Left lung (tissue), 10 donors: ENCODE results near the gene CD52. TPM values are rescaled to one million over a fixed set of nuclear protein-coding genes. Genes with fewer than 3 reads are reported as not detected.

Experiments
- ATAC-seq: fragments of 200-7000 bp; cut with Tn5 transposase; one replicate; pipeline ENCODE4 v1.9.1; 2020; ENCODE audit warnings: moderate library complexity
- DNase-seq, 4 donors: peaks; one replicate each; pipeline ENCODE4 v3.0.0-alpha.2; 2013 to 2020
- H3K27ac ChIP-seq, 2 donors: fragments of 200-600 bp; sonication (generic) in 1 of 2; one replicate each; pipeline versions ENCODE4 v1.5.0 to v1.8.0; 2020 to 2021
- H3K27me3 ChIP-seq, 2 donors: fragments of 200-600 bp; sonication (generic) in 1 of 2; one replicate each; pipeline versions ENCODE4 v1.5.0 to v1.8.0; 2020 to 2021
- H3K36me3 ChIP-seq, 2 donors: fragments of 200-600 bp; sonication (generic) in 1 of 2; one replicate each; pipeline versions ENCODE4 v1.5.0 to v1.8.0; 2020 to 2021
- H3K4me1 ChIP-seq, 2 donors: fragments of 200-600 bp; one replicate each; pipeline ENCODE4 v1.8.0; 2021
- H3K4me3 ChIP-seq, 2 donors: fragments of 200-600 bp; sonication (generic) in 1 of 2; one replicate each; pipeline versions ENCODE4 v1.5.0 to v1.8.0; 2020 to 2021; ENCODE audit warnings: mild to moderate bottlenecking in 1 of 2
- H3K9me3 ChIP-seq, 2 donors: fragments of 200-600 bp; sonication (generic) in 1 of 2; one replicate each; pipeline versions ENCODE4 v1.5.0 to v1.8.0; 2020 to 2021
- CTCF ChIP-seq, 2 donors: fragments of 200-600 bp; sonication (generic) in 1 of 2; IDR thresholded peaks; one replicate each; pipeline versions ENCODE4 v1.5.0 to v1.8.0; 2021; ENCODE audit warnings: antibody characterized with exemption in 2 of 2
- intact Hi-C, 2 donors: fragments of 100-400 bp; cut with DNase I; formaldehyde crosslinking; loops; one replicate each; pipeline versions ENCODE4 v1.11.2 to v1.14.2; 2022
- polyA plus RNA-seq, 6 donors: library from polyadenylated mRNA; unstranded; fragments of 120-200 nt; gene quantifications; one replicate each; pipeline ENCODE4 v1.2.1, GENCODE V29; 2013; ENCODE audit not compliant: insufficient read length in 6 of 6
- total RNA-seq, 2 donors: library from RNA; stranded (reverse); fragmentation: NEBNext Ultra II Directional; extraction: Animal tissue kit (Norgen Biotek cat#: 25700); gene quantifications; one replicate each; pipeline ENCODE4 v1.2.1, GENCODE V29; 2021
- donor health status: DM: no; HTN: yes; CAD: no.
- donor health status: DM: no; HTN: no; CAD: no.

CD52 gene
- total and polyA plus RNA-seq, 8 donors, result 2.6 to 170 (median 6.1) TPM

DNA sequence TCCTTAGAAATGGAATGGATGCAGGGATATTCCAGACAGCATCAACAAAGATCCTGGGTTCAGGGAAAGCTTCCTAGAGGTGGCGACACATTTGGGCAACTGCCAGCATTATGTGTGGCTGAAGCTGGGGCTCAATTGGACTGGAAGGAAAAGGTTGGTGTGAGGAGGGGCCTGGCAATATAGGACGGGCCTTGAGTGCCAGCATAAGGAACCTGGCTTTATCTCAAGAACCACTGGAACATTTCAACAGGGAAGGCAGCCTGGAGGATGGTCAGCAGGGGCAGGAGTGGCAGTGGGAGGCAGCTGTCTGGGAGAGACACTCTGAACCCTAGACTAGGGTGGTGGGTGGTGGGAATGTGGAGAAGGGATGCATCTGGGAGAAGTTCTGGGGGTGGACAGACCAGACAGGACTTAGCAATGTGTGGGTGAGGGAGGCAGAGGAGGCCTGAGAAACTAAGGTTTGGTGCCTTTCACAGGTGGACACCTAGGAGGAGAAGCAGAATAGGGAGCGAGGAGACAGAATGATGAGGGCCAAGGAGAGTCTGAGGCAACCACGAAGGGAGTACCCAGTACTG is 34.4 kb upstream of the CD52 start:
- DNase-seq (no peak), ATAC-seq (no peak)
- H3K4me1 ChIP-seq, result peaks cover 26 to 91% of the 10 kb centered on the region in 2 donors
- intact Hi-C loops, result loop anchor here in 1 of 2 donors (5.0 kb wide), 1 partner anchor 39 kb away; no protein-coding TSS in a partner anchor
- no peak overlapping the region for H3K4me3 ChIP-seq
- TF ChIP-seq CTCF (IDR thresholded peaks at IDR 0.05), result no peak
- peaks cover 0 to 36% of the 10 kb centered on the region in 2 donors for H3K36me3 ChIP-seq
- peak overlapping the region in 1 of 2 donors; percentile 98 for H3K27ac ChIP-seq
- H3K27me3 ChIP-seq, result no peaks in the 10 kb centered on the region
- no peaks in the 10 kb centered on the region for H3K9me3 ChIP-seq

GRCh38 chr1:26283871-26284596 is 33.7 kb upstream of the CD52 start:
- Histone ChIP-seq H3K9me3 (no peaks in the 10 kb centered on the region), H3K27me3 (no peaks in the 10 kb centered on the region), H3K36me3 (peaks cover 0 to 36% of the 10 kb centered on the region in 2 donors), H3K27ac (peak overlapping the region in 1 of 2 donors; percentile 98), H3K4me1 (peaks cover 19 to 91% of the 10 kb centered on the region in 2 donors), H3K4me3 (no peak overlapping the region)
- no peak for DNase-seq
- TF ChIP-seq CTCF (IDR thresholded peaks at IDR 0.05), result no peak
- intact Hi-C loops, result loop anchor here in 1 of 2 donors (5.0 kb wide), 1 partner anchor 38 kb away; no protein-coding TSS in a partner anchor
- no peak for ATAC-seq

GRCh38 chr1:26284597-26285347 is 33.0 kb upstream of the CD52 start:
- Histone ChIP-seq H3K27ac (peak overlapping the region in 1 of 2 donors; percentile 98), H3K36me3 (peaks cover 0 to 36% of the 10 kb centered on the region in 2 donors), H3K9me3 (no peaks in the 10 kb centered on the region), H3K4me1 (peaks cover 14 to 93% of the 10 kb centered on the region in 2 donors), H3K27me3 (no peaks in the 10 kb centered on the region), H3K4me3 (no peak overlapping the region)
- peak; percentile 54 to 67 for TF ChIP-seq CTCF (IDR thresholded peaks at IDR 0.05)
- peak; percentile 34 for ATAC-seq
- DNase-seq, result peak in 2 of 4 donors; percentile 85 to 91
- intact Hi-C loops, result loop anchor here in 1 of 2 donors (5.0 kb wide), 1 partner anchor 38 kb away; no protein-coding TSS in a partner anchor

DNA sequence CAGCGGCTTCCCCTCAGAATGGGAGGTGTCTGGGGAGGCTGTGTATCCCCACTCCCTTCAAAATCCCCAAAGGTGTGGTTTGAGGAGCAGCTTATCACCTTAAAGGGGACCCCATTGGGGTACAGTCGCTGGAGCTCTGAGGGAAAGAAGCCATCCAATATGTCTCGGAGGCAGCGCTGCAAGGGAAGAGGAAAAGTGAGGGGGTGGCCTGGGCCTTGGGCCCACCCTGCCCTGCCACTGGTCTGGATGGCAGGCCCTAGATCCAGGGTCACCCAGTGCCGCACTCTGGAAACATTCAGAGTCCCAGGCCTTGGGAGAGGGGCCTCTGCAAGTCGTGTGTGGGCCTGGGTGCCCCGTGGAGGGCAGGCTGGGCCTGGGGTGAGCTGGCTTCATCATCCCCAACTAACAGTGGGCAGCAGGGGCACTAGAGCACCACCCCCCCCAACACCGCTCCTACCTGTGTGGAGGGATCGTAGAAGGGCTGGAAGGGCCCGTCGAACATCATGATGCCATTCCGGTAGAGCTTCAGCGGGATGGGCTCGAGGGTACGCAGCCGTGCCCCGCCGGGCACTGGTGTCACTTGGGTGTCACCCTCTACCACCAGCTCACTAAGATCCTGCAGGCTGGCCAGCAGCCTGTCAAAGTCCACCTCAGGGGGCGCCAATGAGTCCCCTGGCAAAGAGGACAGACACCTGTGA is 32.2 kb upstream of the CD52 start:
- H3K9me3 ChIP-seq, result no peaks in the 10 kb centered on the region
- H3K27me3 ChIP-seq, result no peaks in the 10 kb centered on the region
- no peak overlapping the region for H3K4me3 ChIP-seq
- H3K27ac ChIP-seq, result peak overlapping the region in 1 of 2 donors; percentile 98
- DNase-seq, result no peak
- peak; percentile 9 to 11 for TF ChIP-seq CTCF (IDR thresholded peaks at IDR 0.05)
- intact Hi-C loops, result no loop called here
- peaks cover 14 to 100% of the 10 kb centered on the region in 2 donors for H3K4me1 ChIP-seq
- no peak for ATAC-seq
- H3K36me3 ChIP-seq, result peaks cover 0 to 36% of the 10 kb centered on the region in 2 donors
